ENCODE data around the gene CEMIP2.

Gene CEMIP2

GRCh38 chr9:71676460-71676859, 91.9 kb downstream of the CEMIP2 start:
- Histone ChIP-seq H3K9ac (ENCODE audit: low read length) (no peak overlapping the region), H3K9me2 (replicated peaks; ENCODE audit: insufficient read depth, low read length) (no peaks in the 10 kb centered on the region)

GRCh38 chr9:71675857-71676165, 92.5 kb downstream of the CEMIP2 start:
- TF ChIP-seq EZH2phosphoT487 (conservative IDR thresholded peaks at IDR 0.05; ENCODE audit: low read length), result no peak
- TF ChIP-seq CTCF (IDR thresholded peaks at IDR 0.05; ENCODE audit: insufficient read depth, low read length, poor library complexity, severe bottlenecking), result no peak
- no peak overlapping the region for H3K4me2 ChIP-seq (ENCODE audit: low read depth, low read length, poor library complexity, severe bottlenecking)
- no peaks in the 10 kb centered on the region for H3F3A ChIP-seq (ENCODE audit: insufficient read depth)
- H3K9me2 ChIP-seq (replicated peaks; ENCODE audit: insufficient read depth, low read length), result no peaks in the 10 kb centered on the region
- H4K20me1 ChIP-seq (ENCODE audit: low read depth, low read length), result no peaks in the 10 kb centered on the region
- H3K27me3 ChIP-seq (ENCODE audit: low read length), result no peaks in the 10 kb centered on the region
- H2AFZ ChIP-seq (ENCODE audit: low read depth, low read length, severe bottlenecking), result no peak overlapping the region
- no peaks in the 10 kb centered on the region for H3K9me3 ChIP-seq (ENCODE audit: insufficient read depth, low read length)
- no peaks in the 10 kb centered on the region for H3K79me2 ChIP-seq (ENCODE audit: insufficient read depth, low read length)
- H3K9ac ChIP-seq (ENCODE audit: low read length), result no peak overlapping the region
- no peak overlapping the region for H3K4me3 ChIP-seq (ENCODE audit: insufficient read depth, low read length, poor library complexity, severe bottlenecking)
- no peak overlapping the region for H3K27ac ChIP-seq (ENCODE audit: low read depth, low read length)
- no peaks in the 10 kb centered on the region for H3K36me3 ChIP-seq (ENCODE audit: low read length)

More at GRCh38 chr9:71676460-71676859, 91.9 kb downstream of the CEMIP2 start:
- Histone ChIP-seq H3F3A (ENCODE audit: insufficient read depth) (no peaks in the 10 kb centered on the region), H4K20me1 (ENCODE audit: low read depth, low read length) (no peaks in the 10 kb centered on the region), H3K36me3 (ENCODE audit: low read length) (no peaks in the 10 kb centered on the region), H3K4me3 (ENCODE audit: insufficient read depth, low read length, poor library complexity, severe bottlenecking) (no peak overlapping the region), H3K9me3 (ENCODE audit: insufficient read depth, low read length) (no peaks in the 10 kb centered on the region), H3K27me3 (ENCODE audit: low read length) (no peaks in the 10 kb centered on the region), H3K27ac (ENCODE audit: low read depth, low read length) (no peak overlapping the region), H3K79me2 (ENCODE audit: insufficient read depth, low read length) (no peaks in the 10 kb centered on the region), H2AFZ (ENCODE audit: low read depth, low read length, severe bottlenecking) (no peak overlapping the region), H3K4me2 (ENCODE audit: low read depth, low read length, poor library complexity, severe bottlenecking) (no peak overlapping the region)
- TF ChIP-seq CTCF (IDR thresholded peaks at IDR 0.05; ENCODE audit: insufficient read depth, low read length, poor library complexity, severe bottlenecking) (no peak), EZH2phosphoT487 (conservative IDR thresholded peaks at IDR 0.05; ENCODE audit: low read length) (no peak)

GRCh38 chr9:71675105-71675856, 93.0 kb downstream of the CEMIP2 start:
- H3K27me3 ChIP-seq (ENCODE audit: low read length), result no peaks in the 10 kb centered on the region
- no peaks in the 10 kb centered on the region for H4K20me1 ChIP-seq (ENCODE audit: low read depth, low read length)
- no peaks in the 10 kb centered on the region for H3K9me3 ChIP-seq (ENCODE audit: insufficient read depth, low read length)
- no peak overlapping the region for H3K4me3 ChIP-seq (ENCODE audit: insufficient read depth, low read length, poor library complexity, severe bottlenecking)
- no peaks in the 10 kb centered on the region for H3K9me2 ChIP-seq (replicated peaks; ENCODE audit: insufficient read depth, low read length)
- H3K9ac ChIP-seq (ENCODE audit: low read length), result no peak overlapping the region
- no peaks in the 10 kb centered on the region for H3F3A ChIP-seq (ENCODE audit: insufficient read depth)
- H3K27ac ChIP-seq (ENCODE audit: low read depth, low read length), result no peak overlapping the region
- H2AFZ ChIP-seq (ENCODE audit: low read depth, low read length, severe bottlenecking), result no peak overlapping the region
- H3K36me3 ChIP-seq (ENCODE audit: low read length), result no peaks in the 10 kb centered on the region
- H3K4me2 ChIP-seq (ENCODE audit: low read depth, low read length, poor library complexity, severe bottlenecking), result no peak overlapping the region
- TF ChIP-seq EZH2phosphoT487 (conservative IDR thresholded peaks at IDR 0.05; ENCODE audit: low read length) (no peak), CTCF (IDR thresholded peaks at IDR 0.05; ENCODE audit: insufficient read depth, low read length, poor library complexity, severe bottlenecking) (no peak)
- no peaks in the 10 kb centered on the region for H3K79me2 ChIP-seq (ENCODE audit: insufficient read depth, low read length)

Data from SU-DHL-6 (cell line).